Glomerular visceral epithelial cell (primary cell): Measurements from ENCODE around the gene CDK5RAP1.
A peak's percentile ranks its signal among the peaks of the same experiment; 100 is the strongest.
"Not testable (repeated sequence)": the region's sequence is repeated elsewhere in the genome, so short reads cannot be mapped to it uniquely, and the experiment has no call there.

Experiments
- DNase-seq: peaks from one replicate; pipeline ENCODE4 v3.0.0-alpha.2; 2016; ENCODE audit errors: extremely low spot score

Gene CDK5RAP1

DNA sequence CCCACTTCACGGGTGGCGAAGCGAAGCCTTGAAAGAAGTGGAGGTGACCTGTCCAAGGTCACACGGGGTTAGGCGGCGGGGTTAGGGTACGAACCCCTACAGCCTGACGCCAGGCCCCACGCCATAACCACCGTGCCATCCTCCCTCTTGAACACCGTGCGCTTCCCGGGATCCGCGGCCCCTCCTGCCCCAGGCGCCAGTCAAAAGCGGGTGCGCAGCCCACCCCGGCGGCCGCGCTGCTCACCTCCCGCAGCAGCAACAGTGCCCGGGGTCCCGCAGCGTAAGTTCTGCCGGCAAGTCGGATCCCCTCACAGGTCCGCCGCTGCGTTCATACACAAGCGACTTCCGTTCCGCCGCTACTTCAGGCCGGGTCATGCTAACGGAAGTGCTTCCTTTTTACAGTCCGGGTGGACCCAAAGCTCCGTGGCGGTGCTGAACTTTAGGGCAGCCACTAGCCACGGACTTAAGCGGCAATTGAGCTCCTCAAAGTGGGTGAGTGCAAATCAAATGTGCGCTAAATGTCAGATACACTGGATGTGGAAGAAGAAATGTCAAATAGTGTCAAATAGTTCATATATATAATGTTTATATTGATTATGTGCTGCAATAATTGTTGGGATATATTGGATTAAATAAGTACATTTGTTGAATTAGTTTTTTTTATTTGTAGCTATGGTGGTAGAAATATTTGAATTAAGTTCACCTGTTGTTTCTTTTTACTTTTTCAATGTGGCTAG is at the start of gene CDK5RAP1:
TSS of gene CDK5RAP1 (minus strand) at position 336 of the 737 bp plus-strand sequence. CDS start 4,455 bp downstream, outside the sequence.
- DNase-seq: peak; percentile 89

- DNase-seq: no peak
These were observed 49.5 kb upstream of the CDK5RAP1 start for GRCh38 chr20:33450867-33451266.

DNA sequence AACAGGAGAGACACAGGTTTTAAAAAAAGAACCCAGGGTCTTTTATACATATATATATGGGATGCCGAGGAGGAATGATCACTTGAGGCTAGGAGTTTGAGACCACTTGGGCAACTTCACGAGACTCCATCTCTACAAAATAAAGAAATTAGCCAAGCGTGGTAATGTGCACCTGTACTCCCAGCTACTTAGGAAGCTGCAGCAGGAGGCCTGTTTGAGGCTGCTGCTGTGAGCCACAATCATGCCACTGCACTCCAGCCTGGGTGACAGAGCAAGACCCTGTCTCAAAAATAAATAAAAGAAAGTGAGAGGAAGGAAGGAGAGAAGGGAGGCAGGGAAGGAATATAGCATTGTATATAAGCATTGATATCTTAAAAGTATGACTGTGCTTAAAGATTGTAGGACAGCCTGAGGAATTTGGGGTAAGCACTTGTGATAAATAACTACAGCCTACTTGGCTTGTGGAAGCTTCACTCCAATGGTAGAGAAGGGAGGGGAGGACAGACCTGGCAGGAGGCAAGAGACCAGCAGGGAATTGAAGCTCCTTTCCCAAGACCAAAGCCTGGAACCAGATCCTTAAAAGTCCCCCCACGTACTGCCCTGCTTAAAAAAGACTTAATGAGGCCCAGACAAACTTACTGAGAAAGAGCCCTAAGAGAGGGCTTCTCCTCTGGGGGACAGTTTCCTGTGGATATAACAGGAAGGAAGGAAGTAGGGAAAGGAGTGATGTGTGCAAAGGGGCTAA is 44.7 kb upstream of the CDK5RAP1 start:
- DNase-seq: no peak

GRCh38 chr20:33444797-33445560 is 43.7 kb upstream of the CDK5RAP1 start:
- peak; percentile 51 for DNase-seq

GRCh38 chr20:33443512-33444239 is 42.4 kb upstream of the CDK5RAP1 start, which contains the start of gene SNTA1:
Gene SNTA1, minus strand, starts transcription at chr20:33443763. Its CDS starts 143 bp downstream, at chr20:33443620.
- peak; percentile 96 for DNase-seq

- no peak for DNase-seq
These were observed 41.7 kb upstream of the CDK5RAP1 start for GRCh38 chr20:33443006-33443511.

DNA sequence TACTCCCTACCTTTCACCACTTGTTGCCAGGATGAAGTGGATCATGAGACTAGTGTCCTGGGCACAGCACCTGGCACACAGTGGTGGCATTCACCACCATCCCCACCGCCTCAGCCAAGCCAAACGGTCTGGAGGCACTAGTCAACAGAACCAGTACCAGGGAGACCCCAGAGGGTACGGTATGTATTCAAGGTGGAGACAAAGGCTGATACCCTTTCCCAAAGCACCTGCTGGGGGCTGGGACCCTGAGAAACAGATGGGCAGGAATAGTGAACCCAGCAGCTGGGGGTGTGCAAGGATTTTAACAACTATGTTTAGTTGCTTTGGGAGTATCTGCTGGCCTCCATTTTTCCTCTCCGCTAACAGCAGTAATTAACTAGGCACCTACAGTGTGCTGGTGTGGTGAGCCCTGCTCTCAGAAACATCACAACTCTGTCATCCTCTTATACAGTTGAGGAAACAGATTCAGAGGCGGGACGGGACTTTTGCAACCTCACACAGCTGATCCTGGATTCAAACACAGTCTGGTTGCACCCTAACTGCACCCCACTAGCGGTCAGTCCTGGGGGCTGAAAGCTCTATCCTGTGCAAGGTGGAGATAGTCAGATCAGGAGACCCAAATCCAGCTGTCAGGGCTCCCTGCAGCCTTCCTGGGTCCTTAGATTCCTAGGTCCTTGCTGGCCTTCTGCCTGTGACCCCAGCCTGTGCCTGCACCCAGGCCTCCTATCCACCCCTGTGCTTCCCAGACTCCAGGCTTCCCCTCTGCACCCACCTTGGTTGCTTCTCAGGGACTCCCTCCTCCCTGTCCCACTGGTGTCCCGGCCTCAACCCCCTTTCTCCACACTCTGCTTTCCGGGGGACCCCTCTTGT is 41.1 kb upstream of the CDK5RAP1 start:
- no peak for DNase-seq

DNA sequence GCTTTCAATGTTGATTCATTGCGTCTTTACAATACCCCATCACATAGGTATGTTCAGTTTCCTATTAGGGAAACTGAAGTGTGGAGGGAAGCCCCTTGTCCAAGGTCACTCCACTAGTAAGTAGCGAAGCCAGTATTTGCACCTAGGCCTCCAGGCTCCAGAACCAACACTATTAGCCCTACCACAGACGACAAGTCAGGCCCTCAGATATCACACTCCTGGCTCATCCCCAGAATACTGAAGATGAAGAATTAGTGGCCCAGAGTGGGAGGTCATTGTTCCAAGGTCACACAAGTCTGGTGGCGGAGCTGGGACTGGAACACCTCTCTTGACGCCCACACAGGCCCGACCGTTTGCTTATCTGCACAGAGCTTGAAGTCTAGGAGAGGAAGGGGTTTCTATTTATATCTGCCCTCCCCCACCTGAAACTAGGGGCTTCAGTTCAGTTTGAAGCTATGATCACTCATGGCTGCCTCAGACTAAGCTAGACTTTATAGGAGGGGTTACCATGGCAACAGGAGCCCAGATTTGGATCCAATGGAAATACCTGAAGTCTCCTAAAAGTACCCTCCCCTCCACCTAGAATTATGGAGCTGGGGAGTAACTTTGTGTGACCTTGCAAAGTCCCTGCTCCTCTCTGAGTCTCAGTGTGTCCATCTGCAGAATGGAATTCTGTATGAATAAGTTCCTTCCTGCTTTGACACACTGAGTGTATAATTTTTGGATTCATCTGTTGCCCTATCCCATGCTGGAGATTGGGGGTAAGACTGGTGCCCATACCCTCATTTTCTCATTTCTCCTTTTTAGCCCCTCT is 40.0 kb upstream of the CDK5RAP1 start:
- DNase-seq: no peak

- DNase-seq: not testable (repeated sequence)
These were observed 39.2 kb upstream of the CDK5RAP1 start for GRCh38 chr20:33440562-33440961.

DNA sequence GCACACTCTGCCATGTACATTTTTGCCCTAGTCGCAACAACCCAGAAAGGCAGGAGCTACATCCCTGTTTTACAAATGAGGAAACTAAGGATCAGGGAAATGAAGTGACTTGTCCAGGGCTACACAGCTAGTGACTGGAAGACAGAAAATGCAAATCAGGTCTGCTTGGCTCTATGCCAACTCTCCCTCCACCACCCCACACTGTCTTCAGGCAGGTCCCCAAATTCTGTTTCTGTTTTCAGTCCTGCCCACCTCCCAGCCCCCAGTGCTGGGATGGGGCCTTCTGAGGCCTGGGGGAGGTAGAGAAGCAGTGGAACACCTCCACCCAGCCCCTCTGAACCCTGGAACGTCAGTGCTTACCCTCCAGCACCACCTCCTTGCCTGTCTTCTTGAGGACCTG is 37.2 kb upstream of the CDK5RAP1 start:
- no peak for DNase-seq

DNA sequence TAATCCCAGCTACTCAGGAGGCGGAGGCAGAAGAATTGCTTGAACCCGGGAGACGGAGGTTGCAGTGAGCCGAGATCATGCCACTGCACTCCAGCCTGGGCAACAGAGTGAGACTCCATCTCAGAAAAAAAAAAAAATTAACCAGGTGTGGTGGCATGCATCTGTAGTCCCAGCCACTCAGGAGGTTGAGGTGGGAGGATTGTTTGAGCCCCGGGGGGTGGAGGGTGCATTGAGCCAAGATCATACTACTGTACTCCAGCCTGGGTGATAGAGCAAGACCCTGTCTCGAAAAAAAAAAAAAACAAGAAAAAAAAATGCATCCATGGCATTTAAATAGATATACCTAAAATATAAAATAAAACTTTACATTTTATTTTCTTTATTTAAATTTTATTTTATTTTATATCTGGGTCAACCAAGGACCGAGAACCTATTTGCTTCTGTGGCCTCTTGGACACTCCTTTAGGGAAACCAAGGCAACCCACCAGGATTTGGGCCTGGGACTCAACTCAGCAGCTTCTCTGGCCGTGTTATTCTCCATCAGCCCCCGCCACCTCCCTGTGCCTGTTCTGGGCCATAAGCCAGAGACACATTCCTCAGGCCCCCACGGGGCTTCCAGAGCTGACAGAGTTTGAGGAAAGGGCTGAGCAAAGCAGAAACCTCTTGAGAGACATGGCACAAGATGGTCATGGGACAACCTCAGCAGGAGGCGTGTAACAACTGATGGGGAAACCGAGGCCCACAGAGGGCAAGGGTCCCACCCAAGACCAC is 36.0 kb upstream of the CDK5RAP1 start:
- DNase-seq: peak; percentile 64

DNA sequence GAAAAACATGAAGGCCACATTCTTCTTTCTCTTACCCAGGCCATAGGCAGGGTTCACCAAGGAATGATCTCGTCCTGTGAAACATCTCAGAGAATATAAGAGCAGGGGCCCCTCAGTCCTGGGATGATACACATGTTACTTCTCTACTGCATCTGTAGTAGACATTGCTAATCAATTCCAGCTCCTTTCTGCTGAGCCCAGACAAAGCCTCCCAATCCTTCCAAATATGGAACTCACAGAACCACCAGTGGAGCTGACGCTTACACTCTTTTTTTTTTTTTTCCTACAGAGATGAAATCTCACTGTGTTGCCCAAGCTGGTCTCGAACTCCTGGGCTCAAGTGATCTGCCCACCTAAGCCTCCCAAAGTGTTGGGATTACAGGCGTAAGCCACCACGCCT is 33.1 kb upstream of the CDK5RAP1 start:
- DNase-seq: no peak

GRCh38 chr20:33433465-33434234 is 32.3 kb upstream of the CDK5RAP1 start:
- DNase-seq: peak; percentile 34

DNA sequence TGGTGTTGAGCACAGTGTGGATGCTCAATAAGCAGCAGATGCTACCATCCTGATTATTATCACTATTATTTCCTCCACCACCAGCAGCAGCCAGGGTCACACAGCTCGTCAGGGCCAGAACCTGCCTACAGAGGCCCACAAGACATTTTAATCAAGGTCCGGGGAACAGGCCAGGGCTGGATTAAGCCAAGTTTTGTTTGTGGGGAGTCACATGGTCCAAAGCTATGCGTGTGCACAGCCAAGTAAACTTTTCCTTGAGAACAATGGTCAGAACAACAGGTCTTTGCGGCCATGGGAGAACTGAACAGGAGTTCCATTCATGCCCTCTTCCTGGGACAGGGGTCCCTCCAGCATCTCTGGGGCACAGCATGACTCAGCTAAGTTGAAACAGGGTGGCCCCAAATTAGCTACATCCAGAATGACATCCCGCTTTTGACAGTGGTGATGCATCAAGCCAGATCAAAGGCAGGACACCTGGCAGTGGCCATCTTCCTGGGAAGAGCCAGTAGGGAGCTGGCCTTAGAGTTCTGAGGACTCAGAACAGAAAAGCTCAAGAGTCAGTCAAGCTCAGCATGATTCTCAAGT is 30.6 kb upstream of the CDK5RAP1 start:
- DNase-seq: no peak

- not testable (repeated sequence) for DNase-seq
These were observed 22.6 kb upstream of the CDK5RAP1 start for GRCh38 chr20:33423875-33424274.

GRCh38 chr20:33423141-33423834 is 22.0 kb upstream of the CDK5RAP1 start:
- DNase-seq: peak; percentile 79
